HL-60 (cell line): Measurements from ENCODE around the gene SLAMF6.

ENCODE experiments used
- CTCF ChIP-seq: IDR thresholded peaks from one replicate; pipeline ENCODE4 v1.5.1; 2011; ENCODE audit warnings: low read length, control low read depth, inconsistent platforms; ENCODE audit not compliant: insufficient read depth
- GABPA ChIP-seq: IDR thresholded peaks from 2 replicates; pipeline ENCODE4 v1.6.1; 2012; ENCODE audit warnings: low read depth
- POLR2AphosphoS5 ChIP-seq: IDR thresholded peaks from 2 replicates; pipeline ENCODE4 v1.6.1; 2012; ENCODE audit warnings: low read depth
- TF ChIP-seq, protein P1 (sequence below): IDR thresholded peaks from 2 replicates; pipeline ENCODE4 v1.6.1; 2012; ENCODE audit warnings: low read depth; ENCODE audit not compliant: insufficient replicate concordance

GRCh38 chr1:160546942-160547341 is 23.9 kb upstream of the SLAMF6 start:
- TF ChIP-seq POLR2AphosphoS5 (no peak), GABPA (no peak), CTCF (no peak)
- TF ChIP-seq, protein P1, sequence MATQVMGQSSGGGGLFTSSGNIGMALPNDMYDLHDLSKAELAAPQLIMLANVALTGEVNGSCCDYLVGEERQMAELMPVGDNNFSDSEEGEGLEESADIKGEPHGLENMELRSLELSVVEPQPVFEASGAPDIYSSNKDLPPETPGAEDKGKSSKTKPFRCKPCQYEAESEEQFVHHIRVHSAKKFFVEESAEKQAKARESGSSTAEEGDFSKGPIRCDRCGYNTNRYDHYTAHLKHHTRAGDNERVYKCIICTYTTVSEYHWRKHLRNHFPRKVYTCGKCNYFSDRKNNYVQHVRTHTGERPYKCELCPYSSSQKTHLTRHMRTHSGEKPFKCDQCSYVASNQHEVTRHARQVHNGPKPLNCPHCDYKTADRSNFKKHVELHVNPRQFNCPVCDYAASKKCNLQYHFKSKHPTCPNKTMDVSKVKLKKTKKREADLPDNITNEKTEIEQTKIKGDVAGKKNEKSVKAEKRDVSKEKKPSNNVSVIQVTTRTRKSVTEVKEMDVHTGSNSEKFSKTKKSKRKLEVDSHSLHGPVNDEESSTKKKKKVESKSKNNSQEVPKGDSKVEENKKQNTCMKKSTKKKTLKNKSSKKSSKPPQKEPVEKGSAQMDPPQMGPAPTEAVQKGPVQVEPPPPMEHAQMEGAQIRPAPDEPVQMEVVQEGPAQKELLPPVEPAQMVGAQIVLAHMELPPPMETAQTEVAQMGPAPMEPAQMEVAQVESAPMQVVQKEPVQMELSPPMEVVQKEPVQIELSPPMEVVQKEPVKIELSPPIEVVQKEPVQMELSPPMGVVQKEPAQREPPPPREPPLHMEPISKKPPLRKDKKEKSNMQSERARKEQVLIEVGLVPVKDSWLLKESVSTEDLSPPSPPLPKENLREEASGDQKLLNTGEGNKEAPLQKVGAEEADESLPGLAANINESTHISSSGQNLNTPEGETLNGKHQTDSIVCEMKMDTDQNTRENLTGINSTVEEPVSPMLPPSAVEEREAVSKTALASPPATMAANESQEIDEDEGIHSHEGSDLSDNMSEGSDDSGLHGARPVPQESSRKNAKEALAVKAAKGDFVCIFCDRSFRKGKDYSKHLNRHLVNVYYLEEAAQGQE, result no peak
